Adrenal gland (tissue), 12 donors: ENCODE measurements around the gene B4GALNT3. TPM values are rescaled to one million over a fixed set of nuclear protein-coding genes. Genes with fewer than 3 reads are reported as not detected.
A peak's percentile ranks its signal among the peaks of the same experiment; 100 is the strongest.

Experiments
- DNase-seq, 7 donors: peaks; one replicate each; pipeline ENCODE4 v3.0.0-alpha.2; 2019 to 2020
- H3K27ac ChIP-seq, 5 donors: fragments of 200-600 bp; sonication (generic) in 4 of 5; 1 replicate in 3 of 5; 2 replicates in 2 of 5; pipeline versions ENCODE4 v1.5.1 to v1.8.0; 2016 to 2020; ENCODE audit warnings: mild to moderate bottlenecking in 1 of 5
- H3K27me3 ChIP-seq: fragments of 200-600 bp; 2 replicates; pipeline ENCODE4 v1.8.0; 2021
- H3K36me3 ChIP-seq, 2 donors: fragments of 200-600 bp; replicated peaks in 1 of 2; 1 replicate in 1 of 2; 2 replicates in 1 of 2; pipeline versions ENCODE4 v1.5.1 to v1.8.0; 2018 to 2022
- H3K4me1 ChIP-seq, 2 donors: fragments of 200-600 bp; replicated peaks in 1 of 2; 1 replicate in 1 of 2; 2 replicates in 1 of 2; pipeline versions ENCODE4 v1.5.1 to v1.8.0; 2018 to 2021
- H3K4me3 ChIP-seq, 4 donors: fragments of 200-600 bp; sonication (generic) in 3 of 4; one replicate each; pipeline ENCODE4 v1.5.1; 2016 to 2018
- H3K9me3 ChIP-seq, 3 donors: fragments of 200-600 bp; sonication (generic) in 1 of 3; replicated peaks in 1 of 3; 1 replicate in 2 of 3; 2 replicates in 1 of 3; pipeline versions ENCODE4 v1.5.1 to v1.8.0; 2016 to 2021
- CTCF ChIP-seq, 6 experiments: fragments of 450-650 bp in 4 of 6; fragments of 200-600 bp in 2 of 6; sonication (generic) in 1 of 6; IDR thresholded peaks; 1 replicate in 5 of 6; 2 replicates in 1 of 6; pipeline versions ENCODE4 v1.5.1 to v1.8.0; 2016 to 2021; ENCODE audit warnings: antibody characterized with exemption in 6 of 6, mild to moderate bottlenecking in 2 of 6, moderate library complexity in 1 of 6
- POLR2A ChIP-seq, 2 donors: fragments of 450-650 bp; IDR thresholded peaks; one replicate each; pipeline ENCODE4 v1.6.1; 2017; ENCODE audit warnings: antibody characterized with exemption in 2 of 2, mild to moderate bottlenecking in 2 of 2, moderate library complexity in 1 of 2
- WGBS, 4 donors: extraction: QIAGEN DNeasy Blood & Tissue Kit in 2 of 4; methylation state at CpG; one replicate each; pipeline versions ENCODE4 v1.1.5 to v1.1.7; 2013 to 2017; 5-methylcytosine and 5-hydroxymethylcytosine counted together
- intact Hi-C, 2 donors: fragments of 100-400 bp; cut with DNase I; formaldehyde crosslinking; loops; one replicate each; pipeline versions ENCODE4 v1.14.1 to v1.15.0; 2022 to 2023
- polyA plus RNA-seq, 3 donors: library from polyadenylated mRNA; stranded (reverse); fragments of 200-250 nt in 2 of 3; fragments of 350-450 nt in 1 of 3; fragmentation: Illumina TruSeq in 1 of 3; extraction: RNeasy Lipid Tissue Mini Kit (QIAGEN cat#74804) in 1 of 3; gene quantifications; one replicate each; pipeline ENCODE4 v1.2.3, GENCODE V29; 2013 to 2014
- total RNA-seq, 9 donors: library from RNA; depleted of rRNA in 4 of 9; stranded (reverse); fragments of >200 nt in 4 of 9; fragments of 120-200 nt in 1 of 9; fragmentation: NEBNext Ultra II Directional in 1 of 9; extraction: Animal tissue kit (Norgen Biotek cat#: 25700) in 1 of 9; gene quantifications; one replicate each; pipeline versions ENCODE4 v1.1.0 to v1.2.4, GENCODE V29; 2013 to 2023
- donor health status: healthy with polysubstance abuse.
- donor health status: Bipolar disorder and iron deficiency.
- donor health status: DM: yes; HTN: yes; CAD: no.
- donor health status: DM: no; HTN: no; CAD: no.
- donor health status: DM: no; HTN: no; CAD: no.
- donor health status: DM: yes; HTN: yes; CAD: no.

B4GALNT3 gene
- total and polyA plus RNA-seq, 12 donors = 3.1 to 43.1 (median 28.5) TPM

GRCh38 chr12:591167-592023 lies 131.7 kb downstream of the B4GALNT3 start:
- intact Hi-C loops = no loop called here
- H3K36me3 ChIP-seq = no peaks in the 10 kb centered on the region
- H3K27ac ChIP-seq = peak overlapping the region; percentile 16 to 66 (median 50)
- peak; percentile 54 to 94 (median 88) for DNase-seq
- no peaks in the 10 kb centered on the region for H3K9me3 ChIP-seq
- 25 to 45% (median 34%) methylated on average over 9 to 16 of the region's 16 CpGs for WGBS, 4 donors
- no peak overlapping the region for H3K4me3 ChIP-seq
- H3K27me3 ChIP-seq = no peaks in the 10 kb centered on the region
- peak in 3 of 6 experiments; percentile 30 to 46 (median 30) for TF ChIP-seq CTCF (IDR thresholded peaks at IDR 0.05)
- peak in 1 of 2 donors; percentile 8 for TF ChIP-seq POLR2A (IDR thresholded peaks at IDR 0.05)
- H3K4me1 ChIP-seq = peaks cover 13 to 14% of the 10 kb centered on the region in 2 donors

GRCh38 chr12:592024-592505 lies 132.3 kb downstream of the B4GALNT3 start:
- no peaks in the 10 kb centered on the region for H3K9me3 ChIP-seq
- peaks cover 13 to 14% of the 10 kb centered on the region in 2 donors for H3K4me1 ChIP-seq
- no peak for TF ChIP-seq CTCF (IDR thresholded peaks at IDR 0.05)
- no peak for TF ChIP-seq POLR2A (IDR thresholded peaks at IDR 0.05)
- peak overlapping the region; percentile 16 to 66 (median 50) for H3K27ac ChIP-seq
- H3K27me3 ChIP-seq = no peaks in the 10 kb centered on the region
- DNase-seq = no peak
- 67 to 77% (median 71%) methylated on average over 10 to 11 of the region's 11 CpGs for WGBS, 4 donors
- intact Hi-C loops = no loop called here
- H3K36me3 ChIP-seq = no peaks in the 10 kb centered on the region
- no peak overlapping the region for H3K4me3 ChIP-seq

- DNase-seq = no peak
- TF ChIP-seq CTCF (IDR thresholded peaks at IDR 0.05) = no peak
- TF ChIP-seq POLR2A (IDR thresholded peaks at IDR 0.05) = no peak
- Histone ChIP-seq H3K36me3 (no peaks in the 10 kb centered on the region), H3K9me3 (no peaks in the 10 kb centered on the region), H3K27ac (no peak overlapping the region), H3K4me3 (no peak overlapping the region), H3K4me1 (peaks cover 13 to 14% of the 10 kb centered on the region in 2 donors), H3K27me3 (no peaks in the 10 kb centered on the region)
- intact Hi-C loops = no loop called here
- WGBS, 4 donors = 86 to 89% (median 87%) methylated on average over 7 of the region's 7 CpGs
Observed at GRCh38 chr12:593396-594270, 133.9 kb downstream of the B4GALNT3 start.
